ENCODE data around the gene TGM6. TPM values are rescaled to one million over a fixed set of nuclear protein-coding genes. Genes with fewer than 3 reads are reported as not detected.

TGM6 gene
- total RNA-seq, 1 donor, result not detected

DNA sequence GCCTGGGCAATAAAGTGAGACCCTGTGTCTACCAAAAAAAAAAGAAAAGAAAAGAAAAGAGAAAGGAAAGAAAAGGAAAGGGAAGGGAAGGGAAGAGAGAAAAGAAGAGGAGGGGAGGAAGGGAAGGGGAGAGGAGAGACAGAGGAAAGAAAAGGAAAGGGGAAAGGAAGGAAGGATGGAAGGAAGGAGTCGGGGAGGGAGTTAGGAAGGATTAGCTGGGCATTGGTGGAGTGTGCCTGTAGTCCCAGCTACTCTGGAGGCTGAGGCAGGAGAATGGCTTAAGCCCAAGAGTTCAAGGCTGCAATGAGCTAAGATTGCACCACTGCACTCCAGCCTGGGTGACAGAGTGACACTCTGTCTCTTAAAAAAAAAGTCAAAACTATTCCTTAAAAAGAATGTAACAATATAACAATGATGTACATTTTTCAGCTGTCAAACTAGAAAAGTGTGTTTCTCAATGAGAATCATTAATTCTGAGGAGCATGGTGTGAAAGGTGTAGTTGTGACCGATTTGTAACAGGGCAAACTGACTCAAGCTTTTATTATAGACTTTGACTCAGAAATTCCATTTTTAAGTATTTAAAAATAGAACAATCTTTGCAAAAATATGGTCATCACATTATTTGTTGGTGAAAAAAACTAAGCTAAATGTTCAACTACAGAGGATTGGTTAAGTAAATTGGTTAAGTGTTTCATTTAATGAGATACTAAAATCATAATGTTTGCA lies 75.2 kb downstream of the TGM6 start:
- DNase-seq (ENCODE audit: low read depth), result no peak

DNA sequence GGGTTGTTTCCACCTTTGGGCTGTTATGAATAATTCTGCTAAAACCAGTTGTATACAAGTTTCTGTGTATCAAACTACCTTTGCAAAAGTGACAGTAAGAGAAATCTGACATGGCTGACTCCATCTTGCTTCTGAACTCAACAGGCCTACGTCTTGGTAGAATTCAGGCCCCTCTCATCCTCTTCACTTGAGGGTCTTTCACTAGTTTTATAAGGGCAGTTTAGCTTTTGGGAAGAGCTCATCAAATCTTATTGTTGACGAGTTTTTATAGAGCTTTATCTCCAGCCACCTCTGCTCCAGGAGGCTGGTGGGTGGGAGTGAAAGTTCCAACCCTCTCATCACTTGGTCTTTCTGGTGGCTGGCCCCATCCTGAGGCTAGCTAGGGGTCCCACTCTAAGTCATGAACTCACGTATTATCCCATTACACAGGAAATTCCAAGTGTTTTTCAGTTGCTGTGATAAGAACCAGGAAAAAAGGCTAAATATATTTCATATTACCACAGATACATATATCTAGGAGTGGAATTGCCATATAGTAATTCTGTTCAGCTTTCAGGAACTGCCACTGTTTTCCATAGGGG lies 78.3 kb downstream of the TGM6 start:
- no peak overlapping the region for H3K4me3 ChIP-seq (ENCODE audit: low read depth, low read length)
- TF ChIP-seq, protein P1, sequence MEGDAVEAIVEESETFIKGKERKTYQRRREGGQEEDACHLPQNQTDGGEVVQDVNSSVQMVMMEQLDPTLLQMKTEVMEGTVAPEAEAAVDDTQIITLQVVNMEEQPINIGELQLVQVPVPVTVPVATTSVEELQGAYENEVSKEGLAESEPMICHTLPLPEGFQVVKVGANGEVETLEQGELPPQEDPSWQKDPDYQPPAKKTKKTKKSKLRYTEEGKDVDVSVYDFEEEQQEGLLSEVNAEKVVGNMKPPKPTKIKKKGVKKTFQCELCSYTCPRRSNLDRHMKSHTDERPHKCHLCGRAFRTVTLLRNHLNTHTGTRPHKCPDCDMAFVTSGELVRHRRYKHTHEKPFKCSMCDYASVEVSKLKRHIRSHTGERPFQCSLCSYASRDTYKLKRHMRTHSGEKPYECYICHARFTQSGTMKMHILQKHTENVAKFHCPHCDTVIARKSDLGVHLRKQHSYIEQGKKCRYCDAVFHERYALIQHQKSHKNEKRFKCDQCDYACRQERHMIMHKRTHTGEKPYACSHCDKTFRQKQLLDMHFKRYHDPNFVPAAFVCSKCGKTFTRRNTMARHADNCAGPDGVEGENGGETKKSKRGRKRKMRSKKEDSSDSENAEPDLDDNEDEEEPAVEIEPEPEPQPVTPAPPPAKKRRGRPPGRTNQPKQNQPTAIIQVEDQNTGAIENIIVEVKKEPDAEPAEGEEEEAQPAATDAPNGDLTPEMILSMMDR (IDR thresholded peaks at IDR 0.05; ENCODE audit: insufficient read depth, low read depth, low read length), result no peak
- no peak for DNase-seq (ENCODE audit: low read depth)

More for the DNA sequence above, 75.2 kb downstream of the TGM6 start:
- TF ChIP-seq, protein P1 (IDR thresholded peaks at IDR 0.05; ENCODE audit: insufficient read depth, low read depth, low read length), result no peak
- no peak overlapping the region for H3K4me3 ChIP-seq (ENCODE audit: low read depth, low read length)

DNA sequence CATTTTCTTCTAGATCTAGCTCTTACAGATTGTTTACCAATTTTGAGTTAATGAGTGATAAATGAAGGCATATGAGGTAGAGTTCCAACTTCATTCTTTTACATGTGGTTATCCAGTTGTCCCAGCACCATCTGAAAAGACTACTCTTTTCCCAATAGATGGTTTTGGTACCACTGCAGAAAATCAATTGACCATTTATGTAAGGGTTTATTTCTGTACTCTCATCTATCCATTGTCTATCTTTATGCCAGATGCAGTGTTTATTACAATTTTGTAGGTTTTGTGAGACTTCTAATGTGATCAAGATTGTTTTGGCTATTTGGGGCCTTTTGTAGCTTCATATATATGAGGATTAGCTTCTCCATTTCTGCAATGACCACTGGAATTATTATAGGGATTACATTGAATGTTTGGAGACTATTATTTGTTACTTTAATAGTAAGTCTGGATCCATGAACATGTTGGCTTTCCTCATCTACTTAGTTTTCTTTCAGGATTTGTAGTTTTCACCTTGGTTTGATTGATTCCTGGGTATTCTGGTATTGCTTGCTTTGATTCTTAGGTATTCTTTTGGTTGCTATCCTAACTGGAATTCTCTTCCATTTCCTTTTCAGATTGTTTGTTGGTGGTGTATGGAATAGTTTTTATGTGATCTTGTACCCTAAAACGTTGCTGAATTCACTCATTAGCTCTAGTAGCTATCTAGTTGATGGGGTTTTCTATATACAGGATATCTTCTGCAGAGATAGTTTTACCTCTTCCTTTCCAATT lies 79.5 kb downstream of the TGM6 start:
- DNase-seq (ENCODE audit: low read depth), result no peak
- TF ChIP-seq, protein P1 (IDR thresholded peaks at IDR 0.05; ENCODE audit: insufficient read depth, low read depth, low read length), result no peak
- no peak overlapping the region for H3K4me3 ChIP-seq (ENCODE audit: low read depth, low read length)

DNA sequence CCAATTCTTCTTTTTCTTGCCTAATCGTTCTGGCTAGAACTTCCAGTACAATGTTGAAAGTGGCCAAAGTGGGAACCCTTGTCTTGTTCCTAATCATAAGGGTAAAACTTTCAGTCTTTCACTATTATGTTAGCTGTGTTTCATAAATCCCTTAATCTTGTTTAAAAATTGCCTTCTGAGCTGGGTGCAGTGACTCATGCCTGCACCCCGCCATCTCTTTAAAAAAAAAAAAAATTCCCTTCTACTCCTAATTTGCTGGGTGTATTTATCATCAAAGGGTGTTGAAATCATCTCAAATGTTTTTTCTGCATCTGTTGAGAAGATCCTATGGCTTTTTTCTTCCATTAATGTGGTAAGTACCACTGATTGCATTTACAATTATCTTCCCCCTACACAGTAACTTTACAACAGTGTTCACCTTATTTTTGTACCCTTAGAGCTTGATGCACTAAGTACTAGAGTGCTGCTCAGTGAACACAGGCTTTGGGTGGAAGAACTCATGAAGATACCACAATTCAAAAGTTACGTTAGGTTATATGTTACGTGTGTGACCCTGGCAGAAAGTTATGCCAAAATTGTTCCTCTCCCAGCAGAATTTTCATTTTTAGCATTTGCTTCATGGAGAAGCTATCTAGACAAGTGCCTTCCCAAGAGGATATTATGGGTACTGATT lies 80.2 kb downstream of the TGM6 start:
- H3K4me3 ChIP-seq (ENCODE audit: low read depth, low read length), result no peak overlapping the region
- TF ChIP-seq, protein P1 (IDR thresholded peaks at IDR 0.05; ENCODE audit: insufficient read depth, low read depth, low read length), result no peak
- DNase-seq (ENCODE audit: low read depth), result peak; percentile 40

DNA sequence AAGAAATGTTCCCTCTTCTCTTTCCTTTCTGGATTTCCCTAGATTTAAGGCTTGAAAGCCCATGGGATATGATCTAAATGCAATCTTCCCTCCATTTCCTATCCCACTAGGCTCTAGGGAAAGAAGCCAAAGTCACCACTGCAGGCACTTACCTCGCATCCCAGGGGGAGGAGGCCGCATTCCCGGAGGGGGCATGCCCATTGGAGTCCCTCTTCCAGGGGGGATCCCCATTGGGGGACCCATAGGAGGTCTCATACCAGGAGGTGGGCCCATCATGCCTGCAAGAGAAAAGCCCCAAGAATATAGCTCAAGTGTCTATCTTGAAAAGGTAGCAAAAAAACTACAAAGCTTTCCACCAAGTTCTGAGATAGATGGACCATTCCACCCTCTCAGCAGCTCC lies 81.8 kb downstream of the TGM6 start:
- TF ChIP-seq, protein P1 (IDR thresholded peaks at IDR 0.05; ENCODE audit: insufficient read depth, low read depth, low read length), result no peak
- no peak for DNase-seq (ENCODE audit: low read depth)
- no peak overlapping the region for H3K4me3 ChIP-seq (ENCODE audit: low read depth, low read length)

DNA sequence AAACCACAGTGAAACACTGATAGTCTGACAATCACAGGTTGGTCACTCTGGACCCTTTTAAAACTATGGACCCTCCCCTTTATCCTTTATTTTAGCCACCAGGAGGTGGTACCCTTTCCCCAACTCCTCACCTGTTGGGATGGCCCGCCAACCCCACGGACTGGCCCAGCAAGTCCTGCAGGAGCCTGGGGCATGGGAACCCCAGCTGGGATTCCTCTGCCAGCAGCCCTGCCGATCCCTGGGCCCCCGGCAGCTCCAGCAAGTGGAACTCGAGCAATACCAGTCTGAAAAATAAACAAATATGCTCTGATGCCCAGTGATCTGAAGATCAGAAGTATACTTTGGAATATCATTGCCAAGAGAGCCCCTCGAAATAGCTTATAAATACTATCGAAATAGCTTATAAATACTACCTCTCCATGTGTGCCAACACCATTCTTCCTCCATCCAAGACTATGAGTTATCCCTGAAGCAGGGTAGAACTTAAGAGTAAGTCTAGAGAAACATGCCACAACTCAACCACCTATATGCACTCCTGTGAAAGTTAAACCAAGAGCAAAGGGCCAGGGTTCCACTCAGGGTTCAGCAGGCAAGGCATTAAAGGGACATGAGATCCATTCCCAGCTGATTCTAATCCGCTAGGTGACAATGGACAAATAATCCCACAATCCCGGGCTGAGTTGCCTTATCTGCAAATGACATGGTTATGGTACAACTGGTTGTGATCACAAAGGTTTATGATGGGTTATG lies 83.1 kb downstream of the TGM6 start:
- TF ChIP-seq, protein P1 (IDR thresholded peaks at IDR 0.05; ENCODE audit: insufficient read depth, low read depth, low read length), result no peak
- no peak for DNase-seq (ENCODE audit: low read depth)
- no peak overlapping the region for H3K4me3 ChIP-seq (ENCODE audit: low read depth, low read length)
